Upper lobe of left lung (tissue), 4 donors: ENCODE results near the gene INSRR.

Experiments
- CTCF ChIP-seq, 6 experiments: fragments of 450-650 bp in 4 of 6; fragments of 200-600 bp in 2 of 6; sonication (generic) in 2 of 6; IDR thresholded peaks; one replicate each; pipeline ENCODE4 v1.5.1; 2016 to 2019; ENCODE audit warnings: antibody characterized with exemption in 6 of 6
- POLR2A ChIP-seq, 4 donors: fragments of 450-650 bp; IDR thresholded peaks; one replicate each; pipeline ENCODE4 v1.5.1; 2016 to 2017; ENCODE audit warnings: antibody characterized with exemption in 4 of 4, mild to moderate bottlenecking in 2 of 4
- POLR2AphosphoS5 ChIP-seq, 2 donors: sonication (generic); formaldehyde crosslinking; IDR thresholded peaks; one replicate each; pipeline ENCODE4 v1.5.1; 2017; ENCODE audit warnings: antibody characterized with exemption in 2 of 2

- no peak for TF ChIP-seq CTCF (IDR thresholded peaks at IDR 0.05)
- TF ChIP-seq POLR2AphosphoS5 (IDR thresholded peaks at IDR 0.05) = no peak
- no peak for TF ChIP-seq POLR2A (IDR thresholded peaks at IDR 0.05)
Measured at GRCh38 chr1:156877433-156878170, 18.7 kb upstream of the INSRR start.
